Measurements from ENCODE around the gene ATAD3C. TPM values are rescaled to one million over a fixed set of nuclear protein-coding genes. Genes with fewer than 3 reads are reported as not detected.

ATAD3C gene
- total and polyA plus RNA-seq, 7 donors = under 0.01 to 1.5 (median 0.45) TPM; not detected in 1

- TF ChIP-seq CTCF (IDR thresholded peaks at IDR 0.05) = no peak
- TF ChIP-seq POLR2AphosphoS5 (IDR thresholded peaks at IDR 0.05) = no peak
- TF ChIP-seq EP300 (IDR thresholded peaks at IDR 0.05) = no peak
- TF ChIP-seq POLR2A (IDR thresholded peaks at IDR 0.05) = no peak
- H3K27me3 ChIP-seq = no peaks in the 10 kb centered on the region
- intact Hi-C loops (cut with DNase I) = loop anchor here (2.0 kb wide), 1 partner anchor 19 kb away; no protein-coding TSS in a partner anchor
- 76 to 85% methylated on average over 7 of the region's 7 CpGs for WGBS, 2 donors
- H3K36me3 ChIP-seq = no peaks in the 10 kb centered on the region
- H3K27ac ChIP-seq = peak overlapping the region in 2 of 4 donors; percentile 61 to 71
- DNase-seq = no peak
- peaks cover 0 to 31% (median 23%) of the 10 kb centered on the region in 4 donors for H3K4me1 ChIP-seq
- H3K4me3 ChIP-seq = no peak overlapping the region
- H3K9me3 ChIP-seq = no peaks in the 10 kb centered on the region
Measured at GRCh38 chr1:1421907-1422464, 27.5 kb upstream of the ATAD3C start.

GRCh38 chr1:1422465-1423244 is 26.8 kb upstream of the ATAD3C start:
- Histone ChIP-seq H3K27ac (no peak overlapping the region), H3K36me3 (no peaks in the 10 kb centered on the region), H3K27me3 (no peaks in the 10 kb centered on the region), H3K4me1 (peaks cover 0 to 34% (median 24%) of the 10 kb centered on the region in 4 donors), H3K4me3 (no peak overlapping the region), H3K9me3 (no peaks in the 10 kb centered on the region)
- DNase-seq = no peak
- WGBS, 2 donors = 66 to 70% methylated on average over 29 of the region's 29 CpGs
- TF ChIP-seq CTCF (IDR thresholded peaks at IDR 0.05) (no peak), POLR2AphosphoS5 (IDR thresholded peaks at IDR 0.05) (no peak), POLR2A (IDR thresholded peaks at IDR 0.05) (no peak), EP300 (IDR thresholded peaks at IDR 0.05) (no peak)
- intact Hi-C loops (cut with DNase I) = no loop called here

- intact Hi-C loops (cut with DNase I) = no loop called here
- Histone ChIP-seq H3K27ac (no peak overlapping the region), H3K36me3 (no peaks in the 10 kb centered on the region), H3K4me3 (no peak overlapping the region), H3K9me3 (no peaks in the 10 kb centered on the region), H3K27me3 (no peaks in the 10 kb centered on the region), H3K4me1 (peaks cover 0 to 38% (median 26%) of the 10 kb centered on the region in 4 donors)
- TF ChIP-seq EP300 (IDR thresholded peaks at IDR 0.05) = no peak
- no peak for TF ChIP-seq POLR2AphosphoS5 (IDR thresholded peaks at IDR 0.05)
- TF ChIP-seq POLR2A (IDR thresholded peaks at IDR 0.05) = no peak
- TF ChIP-seq CTCF (IDR thresholded peaks at IDR 0.05) = no peak
- WGBS, 2 donors = 83 to 90% methylated on average over 7 of the region's 7 CpGs
- DNase-seq = no peak
Measured at GRCh38 chr1:1423245-1423597, 26.3 kb upstream of the ATAD3C start.

- Histone ChIP-seq H3K4me1 (peaks cover 0 to 38% (median 32%) of the 10 kb centered on the region in 4 donors), H3K36me3 (no peaks in the 10 kb centered on the region), H3K27ac (peak overlapping the region in 1 of 4 donors; percentile 4), H3K9me3 (no peaks in the 10 kb centered on the region), H3K27me3 (no peaks in the 10 kb centered on the region), H3K4me3 (no peak overlapping the region)
- WGBS, 2 donors = 88 to 91% methylated on average over 15 of the region's 15 CpGs
- intact Hi-C loops (cut with DNase I) = no loop called here
- no peak for DNase-seq
- no peak for TF ChIP-seq CTCF (IDR thresholded peaks at IDR 0.05)
Measured at GRCh38 chr1:1424707-1425106, 24.8 kb upstream of the ATAD3C start.

Measured in sigmoid colon (tissue), 7 donors.